Mesenchymal stem cell (in vitro differentiated cells and primary cell): Measurements from ENCODE around the gene HRAS.
A peak's percentile ranks its signal among the peaks of the same experiment; 100 is the strongest.

ENCODE experiments used
- DNase-seq: peaks from one replicate; pipeline ENCODE4 v3.0.0-alpha.2; 2013
- H2AFZ ChIP-seq: one replicate; pipeline ENCODE4 v1.6.1; 2013; ENCODE audit warnings: low read depth, mild to moderate bottlenecking, control low read depth, inconsistent platforms, low read length, moderate library complexity
- H2AK5ac ChIP-seq: 2 replicates; pipeline ENCODE4 v1.6.1; 2013; ENCODE audit warnings: low read length, moderate library complexity, mild to moderate bottlenecking, inconsistent platforms; ENCODE audit not compliant: severe bottlenecking
- H2BK120ac ChIP-seq: one replicate; pipeline ENCODE4 v1.6.1; 2013; ENCODE audit warnings: low read depth, mild to moderate bottlenecking, inconsistent platforms, low read length, moderate library complexity
- H2BK12ac ChIP-seq, 2 experiments: one replicate each; pipeline ENCODE4 v1.6.1; 2013; ENCODE audit warnings: inconsistent platforms in 2 of 2, low read length in 2 of 2, mild to moderate bottlenecking in 2 of 2, moderate library complexity in 2 of 2, control low read depth in 1 of 2
- H2BK15ac ChIP-seq: one replicate; pipeline ENCODE4 v1.6.1; 2013; ENCODE audit warnings: mild to moderate bottlenecking, low read depth, inconsistent platforms; ENCODE audit not compliant: poor library complexity, severe bottlenecking
- H2BK5ac ChIP-seq: 2 replicates; pipeline ENCODE4 v1.6.1; 2013; ENCODE audit warnings: low read depth, mild to moderate bottlenecking, low read length, control low read depth, inconsistent platforms; ENCODE audit not compliant: poor library complexity, severe bottlenecking
- H3K14ac ChIP-seq, 2 experiments: one replicate each; pipeline ENCODE4 v1.6.1; 2013; ENCODE audit warnings: inconsistent platforms in 2 of 2, low read length in 2 of 2, control low read depth in 1 of 2, mild to moderate bottlenecking in 1 of 2, moderate library complexity in 1 of 2
- H3K18ac ChIP-seq, 2 experiments: one replicate each; pipeline ENCODE4 v1.6.1; 2013; ENCODE audit warnings: inconsistent platforms in 2 of 2, low read length in 2 of 2, control low read depth in 1 of 2, low read depth in 1 of 2, mild to moderate bottlenecking in 1 of 2
- H3K23ac ChIP-seq, 2 experiments: one replicate each; pipeline ENCODE4 v1.6.1; 2013; ENCODE audit warnings: inconsistent platforms in 2 of 2, low read length in 2 of 2, mild to moderate bottlenecking in 2 of 2, moderate library complexity in 2 of 2, control low read depth in 1 of 2
- H3K27ac ChIP-seq: 2 replicates; pipeline ENCODE4 v1.5.1; 2013; ENCODE audit warnings: mild to moderate bottlenecking, moderate library complexity, low read length, control low read depth, inconsistent platforms; ENCODE audit not compliant: poor library complexity, severe bottlenecking
- H3K27me3 ChIP-seq, 2 experiments: 2 replicates each; pipeline versions ENCODE4 v1.6.1 to v1.7.0; 2013; ENCODE audit warnings: low read length in 2 of 2, mild to moderate bottlenecking in 2 of 2, moderate library complexity in 2 of 2, control low read depth in 1 of 2, inconsistent platforms in 1 of 2; ENCODE audit not compliant: control insufficient read depth in 1 of 2, insufficient read depth in 1 of 2
- H3K36me3 ChIP-seq, 2 experiments: 2 replicates each; pipeline versions ENCODE4 v1.6.1 to v1.7.0; 2013; ENCODE audit warnings: low read length in 2 of 2, control low read depth in 1 of 2, inconsistent platforms in 1 of 2, low read depth in 1 of 2, mild to moderate bottlenecking in 1 of 2; ENCODE audit not compliant: insufficient read depth in 2 of 2, control insufficient read depth in 1 of 2
- H3K4ac ChIP-seq, 2 experiments: one replicate each; pipeline ENCODE4 v1.6.1; 2013; ENCODE audit warnings: inconsistent platforms in 2 of 2, low read length in 2 of 2, mild to moderate bottlenecking in 2 of 2, moderate library complexity in 2 of 2, control low read depth in 1 of 2, low read depth in 1 of 2
- H3K4me1 ChIP-seq: 2 replicates; pipeline ENCODE4 v1.6.1; 2013; ENCODE audit warnings: low read depth, low read length, control low read depth; ENCODE audit not compliant: control insufficient read depth, insufficient read depth
- H3K4me2 ChIP-seq: 2 replicates; pipeline ENCODE4 v1.6.1; 2013; ENCODE audit warnings: low read length, mild to moderate bottlenecking, inconsistent platforms; ENCODE audit not compliant: poor library complexity, severe bottlenecking
- H3K4me3 ChIP-seq, 2 experiments: 2 replicates each; pipeline versions ENCODE4 v1.5.1 to v1.7.0; 2013; ENCODE audit warnings: low read length in 2 of 2, mild to moderate bottlenecking in 2 of 2, control low read depth in 1 of 2, low read depth in 1 of 2; ENCODE audit not compliant: insufficient read depth in 1 of 2
- H3K79me1 ChIP-seq: replicated peaks from 2 replicates; pipeline ENCODE4 v1.6.1; 2013; ENCODE audit warnings: mild to moderate bottlenecking, control low read depth, low read length, inconsistent platforms; ENCODE audit not compliant: poor library complexity, severe bottlenecking
- H3K9ac ChIP-seq: 2 replicates; pipeline ENCODE4 v1.7.0; 2013; ENCODE audit warnings: mild to moderate bottlenecking, low read length, moderate library complexity
- H3K9me3 ChIP-seq: 2 replicates; pipeline ENCODE4 v1.7.0; 2013; ENCODE audit warnings: mild to moderate bottlenecking, low read length; ENCODE audit not compliant: control insufficient read depth
- H4K8ac ChIP-seq: one replicate; pipeline ENCODE4 v1.6.1; 2013; ENCODE audit warnings: inconsistent platforms, mild to moderate bottlenecking, low read length, moderate library complexity
- H4K91ac ChIP-seq: one replicate; pipeline ENCODE4 v1.6.1; 2013; ENCODE audit warnings: mild to moderate bottlenecking, low read length, inconsistent platforms
- WGBS: methylation state at CpG from one replicate; pipeline ENCODE4 v1.1.7; 2013; ENCODE audit warnings: mixed read lengths; 5-methylcytosine and 5-hydroxymethylcytosine counted together

Gene HRAS

DNA sequence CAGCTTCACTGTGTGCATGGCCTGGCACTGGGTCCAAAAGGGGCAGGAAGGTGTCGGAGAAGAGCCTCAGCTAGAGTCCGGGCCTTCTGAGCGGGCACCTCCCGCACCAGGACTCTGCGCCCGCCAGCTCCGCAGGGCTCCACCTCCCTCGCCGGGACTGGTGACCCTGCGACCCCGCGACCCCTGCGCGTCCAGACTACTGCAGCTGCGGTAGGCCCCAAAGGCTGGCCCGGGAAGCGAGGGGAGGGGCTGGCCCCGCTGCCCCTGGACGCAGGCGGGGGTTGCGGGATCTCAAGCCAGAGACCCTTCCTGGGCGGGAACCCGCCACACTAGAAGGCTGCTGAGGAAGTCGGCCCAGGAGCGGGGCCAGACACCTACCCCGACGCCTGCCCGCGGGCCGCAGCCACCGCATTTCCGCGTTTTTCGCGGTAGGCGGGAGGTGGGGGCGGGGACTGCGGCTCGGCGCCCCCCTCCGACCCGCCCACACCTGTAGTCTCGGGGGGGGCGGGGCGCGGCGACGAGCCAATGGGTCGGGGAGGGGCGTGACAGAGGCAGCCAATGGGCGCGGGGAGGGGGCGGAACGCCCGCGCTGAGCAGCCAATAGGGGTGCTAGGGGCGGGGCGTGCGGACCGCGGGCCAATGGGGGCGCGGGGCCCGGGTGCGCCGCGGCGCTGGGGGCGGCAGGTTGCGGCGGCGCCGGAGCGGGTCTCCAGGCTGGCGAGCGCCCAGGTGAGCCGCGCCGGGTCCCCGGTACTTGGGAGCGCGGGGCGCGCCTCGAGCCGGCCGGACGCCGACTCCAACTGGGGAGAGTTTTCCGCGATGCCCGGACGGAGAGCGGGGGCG is 25.1 kb upstream of the HRAS start, which contains the start of the genes LMNTD2 and RASSF7:
Gene LMNTD2, minus strand, starts transcription at position 434 of the 843 bp plus-strand sequence. Its CDS starts 22 bp downstream, at position 412.
Gene RASSF7, plus strand, starts transcription at position 666 of the 843 bp plus-strand sequence. CDS start 799 bp downstream, outside the sequence.
- H3K4me1 ChIP-seq = peaks cover 41% of the 10 kb centered on the region
- H3K27me3 ChIP-seq = peaks cover 12 to 69% of the 10 kb centered on the region in 2 experiments
- no peak within 1 kb of the TSS for H2BK12ac ChIP-seq
- H3K4ac ChIP-seq = peak within 1 kb of the TSS in 1 of 2 experiments; percentile 40
- H3K9me3 ChIP-seq = no peaks in the 10 kb centered on the region
- no peak within 1 kb of the TSS for H3K9ac ChIP-seq
- H2AK5ac ChIP-seq = peak within 1 kb of the TSS; percentile 85
- peak within 1 kb of the TSS; percentile 73 for H4K8ac ChIP-seq
- H3K27ac ChIP-seq = peak within 1 kb of the TSS; percentile 27
- peak within 1 kb of the TSS; percentile 92 for H2BK5ac ChIP-seq
- peak; percentile 82 for DNase-seq
- H3K14ac ChIP-seq = peak within 1 kb of the TSS in 1 of 2 experiments; percentile 66
- H3K4me2 ChIP-seq = peak within 1 kb of the TSS; percentile 96
- no peak within 1 kb of the TSS for H4K91ac ChIP-seq
- peak within 1 kb of the TSS; percentile 39 for H2BK120ac ChIP-seq
- H3K4me3 ChIP-seq = peak within 1 kb of the TSS; percentile 71 to 87
- peaks cover 20% of the 10 kb centered on the region for H3K79me1 ChIP-seq
- peak within 1 kb of the TSS; percentile 33 for H2BK15ac ChIP-seq
- peak within 1 kb of the TSS; percentile 68 to 83 for H3K18ac ChIP-seq
- H3K36me3 ChIP-seq = peaks cover 0 to 30% of the 10 kb centered on the region in 2 experiments
- H3K23ac ChIP-seq = peak within 1 kb of the TSS in 1 of 2 experiments; percentile 86
- WGBS = 2% methylated on average over 76 of the region's 95 CpGs
- H2AFZ ChIP-seq = peak within 1 kb of the TSS; percentile 88

DNA sequence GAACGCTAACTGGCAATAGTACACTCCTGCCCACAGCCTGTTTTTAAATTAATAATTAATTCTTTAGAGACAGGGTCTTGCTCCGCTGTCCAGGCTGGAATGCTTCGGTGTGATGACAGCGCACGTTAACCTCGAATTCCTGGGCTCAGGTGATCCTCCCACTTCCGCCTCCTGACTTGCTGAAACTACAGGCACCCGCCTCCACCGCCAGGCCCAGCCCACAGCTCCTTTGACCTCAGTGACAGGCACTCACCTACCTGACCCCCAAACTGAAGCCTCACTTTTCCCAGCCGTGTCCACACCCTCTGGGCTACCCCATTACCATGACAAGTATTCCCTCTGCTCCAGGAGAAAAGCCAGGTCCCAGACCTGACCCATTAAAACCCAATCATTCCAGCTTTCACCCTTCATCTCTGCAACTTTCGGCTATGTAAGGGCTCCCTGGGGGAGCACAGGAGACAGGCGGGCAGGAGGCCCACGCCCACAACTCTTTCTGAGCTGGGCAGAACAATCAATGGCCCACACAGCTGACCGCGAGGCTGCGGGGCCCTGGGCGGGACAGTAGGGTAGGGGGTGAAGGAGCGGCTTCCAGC is 24.4 kb upstream of the HRAS start:
- peak overlapping the region; percentile 50 for H2AK5ac ChIP-seq

DNA sequence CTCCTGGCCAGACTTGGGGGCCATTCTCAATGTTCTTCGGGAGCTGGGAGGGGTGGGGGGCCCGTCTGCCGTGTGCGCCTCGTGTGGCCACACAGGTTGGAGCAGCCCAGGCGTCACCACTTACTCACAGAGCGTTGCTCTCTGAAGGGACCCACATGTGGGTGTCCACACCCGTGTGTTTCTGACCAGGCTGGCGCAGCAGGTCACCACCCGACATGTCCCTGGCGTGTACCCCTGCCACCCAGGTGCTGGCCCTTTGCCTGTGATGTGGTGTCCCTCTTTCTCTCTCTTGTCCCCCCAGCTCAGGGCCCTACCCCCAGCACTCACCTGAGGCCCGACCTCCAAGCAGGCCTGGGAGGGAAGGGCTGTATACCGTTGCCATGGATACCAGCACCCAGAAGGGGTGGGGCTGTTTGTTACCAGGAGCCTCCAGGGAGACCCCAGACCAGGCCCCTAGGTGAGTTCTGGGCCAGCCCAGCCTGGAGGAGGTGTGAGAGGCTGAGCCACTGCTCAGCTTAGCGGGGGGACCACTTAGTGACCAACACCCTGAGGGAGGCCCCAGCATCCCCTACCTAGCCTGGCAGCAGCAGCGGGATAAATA is 23.7 kb upstream of the HRAS start:
- no peak for DNase-seq
- no peak overlapping the region for H3K14ac ChIP-seq
- H3K18ac ChIP-seq = no peak overlapping the region
- H3K9me3 ChIP-seq = no peaks in the 10 kb centered on the region
- 85% methylated on average over 15 of the region's 15 CpGs for WGBS
- no peak overlapping the region for H2AFZ ChIP-seq
- no peak overlapping the region for H3K4ac ChIP-seq
- no peak overlapping the region for H3K4me3 ChIP-seq
- H3K27me3 ChIP-seq = peaks cover 12 to 78% of the 10 kb centered on the region in 2 experiments
- peaks cover 16% of the 10 kb centered on the region for H3K79me1 ChIP-seq
- no peak overlapping the region for H3K27ac ChIP-seq
- H2AK5ac ChIP-seq = no peak overlapping the region
- H4K8ac ChIP-seq = no peak overlapping the region
- H2BK15ac ChIP-seq = no peak overlapping the region
- H3K4me2 ChIP-seq = no peak overlapping the region
- H2BK12ac ChIP-seq = peak overlapping the region in 1 of 2 experiments; percentile 14
- H2BK5ac ChIP-seq = no peak overlapping the region
- H4K91ac ChIP-seq = peak overlapping the region; percentile 45
- H3K23ac ChIP-seq = no peak overlapping the region
- H3K9ac ChIP-seq = no peak overlapping the region
- H3K36me3 ChIP-seq = peaks cover 0 to 23% of the 10 kb centered on the region in 2 experiments
- no peak overlapping the region for H2BK120ac ChIP-seq
- H3K4me1 ChIP-seq = peaks cover 48% of the 10 kb centered on the region

More for the DNA sequence above, 24.4 kb upstream of the HRAS start:
- H3K9ac ChIP-seq = no peak overlapping the region
- peak overlapping the region; percentile 39 for H2BK120ac ChIP-seq
- H2AFZ ChIP-seq = peak overlapping the region; percentile 88
- H3K4me3 ChIP-seq = peak overlapping the region in 1 of 2 experiments; percentile 70
- WGBS = 73% methylated on average over 18 of the region's 18 CpGs
- no peak overlapping the region for H3K4ac ChIP-seq
- no peak overlapping the region for H4K91ac ChIP-seq
- H2BK5ac ChIP-seq = no peak overlapping the region
- no peak overlapping the region for H3K27ac ChIP-seq
- H3K14ac ChIP-seq = peak overlapping the region in 1 of 2 experiments; percentile 18
- peak overlapping the region; percentile 96 for H3K4me2 ChIP-seq
- H3K4me1 ChIP-seq = peaks cover 45% of the 10 kb centered on the region
- H3K9me3 ChIP-seq = no peaks in the 10 kb centered on the region
- peaks cover 12 to 73% of the 10 kb centered on the region in 2 experiments for H3K27me3 ChIP-seq
- H2BK15ac ChIP-seq = no peak overlapping the region
- peaks cover 0 to 28% of the 10 kb centered on the region in 2 experiments for H3K36me3 ChIP-seq
- peak overlapping the region in 1 of 2 experiments; percentile 86 for H3K23ac ChIP-seq
- no peak for DNase-seq
- H4K8ac ChIP-seq = no peak overlapping the region
- H3K79me1 ChIP-seq = peaks cover 18% of the 10 kb centered on the region
- no peak overlapping the region for H2BK12ac ChIP-seq
- H3K18ac ChIP-seq = peak overlapping the region in 1 of 2 experiments; percentile 83
